Left renal cortex interstitium (tissue), 4 donors: Measurements from ENCODE around the gene MAGEE1. TPM values are rescaled to one million over a fixed set of nuclear protein-coding genes. Genes with fewer than 3 reads are reported as not detected.
A peak's percentile ranks its signal among the peaks of the same experiment; 100 is the strongest.

Experiments
- DNase-seq, 4 donors: peaks; one replicate each; pipeline ENCODE4 v3.0.0-alpha.2; 2013; ENCODE audit warnings: low read depth in 4 of 4, low spot score in 2 of 4, missing footprints in 1 of 4
- polyA plus RNA-seq, 4 donors: library from polyadenylated mRNA; unstranded; fragments of 120-200 nt; gene quantifications; one replicate each; pipeline ENCODE4 v1.2.1, GENCODE V29; 2013; ENCODE audit not compliant: insufficient read length in 4 of 4

The MAGEE1 gene
- polyA plus RNA-seq: 1 to 10 TPM; 5.9 to 6.5 (median 6.2) TPM

DNA sequence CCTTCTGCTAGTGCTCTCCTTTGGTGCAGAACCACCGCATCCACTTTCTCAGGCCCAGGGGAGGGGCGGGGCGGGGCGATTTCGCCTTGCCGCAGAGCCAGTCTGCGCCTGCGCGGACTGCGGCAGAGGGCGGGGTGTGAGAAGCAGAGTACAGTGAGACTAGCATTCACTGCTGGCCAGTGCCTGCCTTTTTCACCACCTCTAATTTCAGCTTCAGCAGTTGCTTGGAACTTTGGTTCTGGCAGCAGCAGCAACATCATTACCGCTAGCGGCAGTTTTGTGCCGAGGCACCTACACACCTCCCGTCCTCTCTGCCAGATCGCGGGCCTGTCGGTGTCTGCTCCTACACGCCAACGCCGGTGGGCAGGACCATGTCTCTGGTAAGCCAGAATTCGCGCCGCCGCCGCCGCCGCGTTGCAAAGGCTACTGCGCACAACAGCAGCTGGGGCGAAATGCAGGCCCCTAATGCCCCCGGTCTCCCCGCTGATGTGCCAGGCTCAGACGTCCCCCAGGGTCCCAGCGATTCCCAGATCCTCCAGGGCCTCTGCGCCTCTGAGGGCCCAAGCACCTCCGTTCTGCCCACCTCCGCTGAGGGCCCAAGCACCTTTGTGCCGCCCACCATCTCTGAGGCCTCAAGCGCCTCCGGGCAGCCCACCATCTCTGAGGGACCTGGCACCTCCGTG is at the start of gene MAGEE1:
Gene MAGEE1, plus strand, starts transcription at position 151 of the 683 bp plus-strand sequence. Its CDS starts 221 bp downstream, at position 372.
- DNase-seq: peak; percentile 36 to 61 (median 56)

DNA sequence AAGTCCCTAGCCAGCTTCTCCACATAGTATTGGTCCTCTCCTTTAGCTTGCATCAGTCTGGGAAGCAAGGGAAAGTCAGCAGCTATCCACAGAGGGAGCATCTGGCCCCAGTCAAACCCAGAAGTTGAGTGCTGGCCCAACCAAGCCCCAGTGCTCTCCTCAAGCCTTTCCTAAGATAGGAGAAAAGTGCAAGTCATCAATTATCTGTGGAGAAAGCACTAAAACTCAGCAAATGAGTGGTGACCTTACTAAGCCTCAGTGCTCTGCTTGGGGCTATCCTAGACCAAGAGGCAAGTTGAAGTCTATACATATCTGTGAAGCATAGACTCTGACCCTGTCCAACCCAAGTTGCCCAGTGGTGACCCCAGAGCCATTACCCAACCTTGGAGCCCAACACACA is 28.5 kb upstream of the MAGEE1 start:
- DNase-seq: no peak

- no peak for DNase-seq
These were observed 19.7 kb upstream of the MAGEE1 start for GRCh38 chrX:76407795-76408194.

DNA sequence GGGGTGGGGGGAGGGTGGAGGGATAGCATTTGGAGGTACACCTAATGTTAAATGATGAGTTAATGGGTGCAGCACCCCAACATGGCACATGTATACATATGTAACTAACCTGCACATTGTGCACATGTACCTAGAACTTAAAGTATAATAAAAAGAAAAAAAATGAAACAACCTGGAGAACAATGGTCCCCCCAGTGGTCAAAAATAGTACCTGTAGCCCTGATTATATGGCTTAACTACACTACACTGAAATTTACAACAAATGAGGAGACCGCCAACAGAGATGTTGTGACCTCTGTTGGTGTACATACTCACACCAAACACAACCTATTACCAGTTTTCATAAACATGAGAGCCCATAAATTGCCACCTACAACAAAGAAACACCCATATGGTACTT is 7.3 kb upstream of the MAGEE1 start:
- DNase-seq: no peak

DNA sequence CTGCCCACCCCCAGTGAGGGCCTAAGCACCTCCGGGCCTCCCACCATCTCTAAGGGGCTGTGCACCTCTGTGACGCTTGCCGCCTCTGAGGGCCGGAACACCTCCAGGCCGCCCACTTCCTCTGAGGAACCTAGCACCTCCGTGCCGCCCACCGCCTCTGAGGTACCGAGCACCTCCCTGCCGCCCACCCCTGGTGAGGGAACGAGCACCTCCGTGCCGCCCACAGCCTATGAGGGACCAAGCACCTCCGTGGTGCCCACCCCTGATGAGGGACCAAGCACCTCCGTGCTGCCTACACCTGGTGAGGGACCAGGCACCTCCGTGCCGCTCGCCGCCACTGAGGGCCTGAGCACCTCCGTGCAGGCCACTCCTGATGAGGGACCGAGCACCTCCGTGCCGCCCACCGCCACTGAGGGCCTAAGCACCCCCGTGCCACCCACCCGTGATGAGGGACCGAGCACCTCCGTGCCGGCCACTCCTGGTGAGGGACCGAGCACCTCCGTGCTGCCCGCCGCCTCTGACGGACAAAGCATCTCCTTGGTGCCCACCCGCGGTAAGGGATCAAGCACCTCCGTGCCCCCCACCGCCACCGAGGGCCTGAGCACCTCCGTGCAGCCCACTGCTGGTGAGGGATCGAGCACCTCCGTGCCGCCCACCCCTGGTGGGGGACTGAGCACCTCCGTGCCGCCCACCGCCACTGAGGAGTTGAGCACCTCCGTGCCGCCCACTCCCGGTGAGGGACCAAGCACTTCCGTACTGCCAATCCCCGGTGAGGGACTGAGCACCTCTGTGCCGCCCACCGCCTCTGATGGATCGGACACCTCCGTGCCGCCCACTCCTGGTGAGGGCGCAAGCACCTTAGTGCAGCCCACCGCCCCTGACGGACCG is 977 bp downstream of the MAGEE1 start:
- peak in 1 of 4 donors; percentile 3 for DNase-seq

- no peak for DNase-seq
These were observed 5.7 kb downstream of the MAGEE1 start for GRCh38 chrX:76433219-76433618.

GRCh38 chrX:76434103-76434741 is 6.7 kb downstream of the MAGEE1 start:
- DNase-seq: no peak

DNA sequence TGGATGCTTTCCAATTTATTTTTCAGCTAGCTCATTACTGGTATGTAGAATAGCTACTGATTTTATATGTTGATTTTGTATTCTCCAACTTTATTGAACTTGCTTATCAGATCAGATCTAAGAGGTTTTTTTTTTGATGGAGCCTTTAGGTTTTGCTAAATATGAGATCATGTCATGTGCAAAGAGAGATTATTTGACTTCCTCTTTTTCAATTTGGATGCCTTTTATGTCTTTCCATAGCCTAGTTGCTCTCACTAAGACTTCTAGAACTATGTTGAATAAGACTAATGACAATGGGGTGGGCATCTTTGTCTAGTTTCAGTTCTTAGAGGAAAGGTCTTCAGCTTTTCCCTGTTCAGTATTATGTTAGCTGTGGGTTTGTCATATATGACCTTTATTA is 11.7 kb downstream of the MAGEE1 start:
- DNase-seq: no peak

GRCh38 chrX:76453737-76454406 is 26.4 kb downstream of the MAGEE1 start:
- DNase-seq: no peak

DNA sequence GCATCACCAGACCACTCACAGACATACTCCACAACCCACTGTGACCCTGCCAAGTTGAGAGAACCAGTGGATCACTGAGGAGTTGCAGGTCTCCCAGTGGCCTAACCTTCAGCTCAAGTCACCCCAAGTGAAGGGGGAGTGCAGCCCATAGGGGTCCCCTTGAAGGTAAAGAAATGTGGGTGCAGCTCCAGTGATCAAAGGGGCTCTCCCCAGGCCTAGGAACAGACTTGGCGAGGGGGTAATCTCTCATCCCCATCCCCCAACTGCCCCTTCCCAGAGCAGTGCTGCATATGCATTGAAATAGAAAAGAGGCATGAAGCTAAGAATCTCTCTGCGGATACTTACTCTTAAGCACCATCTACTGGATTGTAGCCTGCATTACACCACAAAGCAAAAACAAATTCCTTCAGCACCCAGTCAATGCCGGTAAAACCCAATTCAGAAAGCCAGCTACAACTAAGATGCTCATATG is 27.0 kb downstream of the MAGEE1 start:
- peak in 1 of 4 donors; percentile 7 for DNase-seq

DNA sequence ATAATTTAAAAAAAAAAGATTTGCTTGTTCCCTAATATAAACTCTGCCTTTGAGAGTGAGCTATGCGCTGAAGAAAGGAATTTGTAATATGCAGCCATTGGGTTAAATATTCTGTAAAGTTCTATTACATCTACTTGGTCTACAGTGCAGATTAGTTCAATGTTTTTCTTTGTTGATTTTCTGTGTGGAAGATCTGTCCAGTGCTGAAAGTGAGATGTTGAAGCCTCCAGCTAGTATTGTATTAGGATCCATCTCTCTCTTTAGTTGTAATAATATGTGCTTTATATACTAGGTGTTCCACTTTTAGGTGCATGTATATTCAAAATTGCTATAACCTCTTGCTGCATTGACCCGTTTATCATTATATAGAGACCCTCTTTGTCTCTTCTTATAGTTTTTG is 49.8 kb downstream of the MAGEE1 start:
- DNase-seq: no peak
